HG02870 (cell line): ENCODE measurements around the gene NUTF2.
"Not testable (repeated sequence)": the region's sequence is repeated elsewhere in the genome, so short reads cannot be mapped to it uniquely, and the experiment has no call there.

Source experiments
- ATAC-seq: cut with Tn5 transposase; IDR thresholded peaks from one replicate; pipeline ENCODE4 v1.9.1; 2021; ENCODE audit warnings: mild to moderate bottlenecking, moderate library complexity; ENCODE audit not compliant: unreplicated experiment

Gene NUTF2

GRCh38 chr16:67862623-67863583 lies 16.2 kb downstream of the NUTF2 start:
- no peak for ATAC-seq

- ATAC-seq = not testable (repeated sequence)
Observed at GRCh38 chr16:67864044-67864443, 17.3 kb downstream of the NUTF2 start.

- no peak for ATAC-seq
Observed at GRCh38 chr16:67864594-67864993, 17.9 kb downstream of the NUTF2 start.

- no peak for ATAC-seq
Observed at GRCh38 chr16:67865318-67865717, 18.6 kb downstream of the NUTF2 start.

- no peak for ATAC-seq
Observed at GRCh38 chr16:67868290-67868689, 21.6 kb downstream of the NUTF2 start.

GRCh38 chr16:67869653-67870052 lies 22.9 kb downstream of the NUTF2 start:
- no peak for ATAC-seq

- ATAC-seq = no peak
Observed at GRCh38 chr16:67871256-67871655, 24.5 kb downstream of the NUTF2 start.

GRCh38 chr16:67872131-67872630 lies 25.4 kb downstream of the NUTF2 start:
- no peak for ATAC-seq

- ATAC-seq = peak; percentile 59
Observed at GRCh38 chr16:67872631-67873434, 26.1 kb downstream of the NUTF2 start, which contains the start of gene EDC4. Gene EDC4 (plus strand): TSS chr16:67873052. CDS start chr16:67873262, 210 bp downstream.

- ATAC-seq = no peak
Observed at GRCh38 chr16:67873435-67874370, 27.0 kb downstream of the NUTF2 start.

GRCh38 chr16:67874372-67874771 lies 27.6 kb downstream of the NUTF2 start:
- no peak for ATAC-seq

- no peak for ATAC-seq
Observed at GRCh38 chr16:67877064-67877463, 30.3 kb downstream of the NUTF2 start.

GRCh38 chr16:67878232-67878631 lies 31.5 kb downstream of the NUTF2 start:
- ATAC-seq = no peak

GRCh38 chr16:67878846-67879245 lies 32.1 kb downstream of the NUTF2 start:
- ATAC-seq = no peak

- no peak for ATAC-seq
Observed at GRCh38 chr16:67879462-67879861, 32.7 kb downstream of the NUTF2 start.

GRCh38 chr16:67879936-67880335 lies 33.2 kb downstream of the NUTF2 start:
- ATAC-seq = no peak

GRCh38 chr16:67880584-67880983 lies 33.9 kb downstream of the NUTF2 start:
- ATAC-seq = no peak

GRCh38 chr16:67881621-67882161 lies 35.0 kb downstream of the NUTF2 start:
- ATAC-seq = no peak

- ATAC-seq = no peak
Observed at GRCh38 chr16:67882374-67883145, 35.8 kb downstream of the NUTF2 start.
